Measurements from ENCODE around the gene APBB2. TPM values are rescaled to one million over a fixed set of nuclear protein-coding genes. Genes with fewer than 3 reads are reported as not detected.

APBB2 gene
- total and polyA plus RNA-seq, 2 of the 8 experiments (the other 6 are each of a cell fraction or from before 2014, with no cell fraction given) = 58.7 to 59.4 TPM

- no peaks in the 10 kb centered on the region for H3K9me3 ChIP-seq (ENCODE audit: insufficient read depth in 2 of 2, low read depth in 1 of 2, low read length in 1 of 2)
- H3K9ac ChIP-seq (replicated peaks in 1 of 4; ENCODE audit: extremely low read depth in 1 of 4, low read depth in 3 of 4, low read length in 3 of 4) = no peak overlapping the region
- no peak overlapping the region for H3K18ac ChIP-seq (ENCODE audit: extremely low read depth, low read length)
- no peak overlapping the region for H2AFZ ChIP-seq (ENCODE audit: low read length)
- H2BK12ac ChIP-seq (ENCODE audit: low read depth, low read length) = no peak overlapping the region
- H3K79me2 ChIP-seq (ENCODE audit: control insufficient read depth in 1 of 2, insufficient read depth in 2 of 2, low read length in 2 of 2) = no peaks in the 10 kb centered on the region
- 84% methylated on average over 8 of the region's 8 CpGs; no CpG with 5 or more reads in 1 of the 2 experiments for WGBS, 2 experiments (ENCODE audit: extremely low coverage in 1 of 2, insufficient coverage in 1 of 2, insufficient read length in 1 of 2, insufficient replicate concordance in 2 of 2, low coverage in 1 of 2, low lambda C conversion rate in 2 of 2, missing lambda C conversion rate in 1 of 2)
- CTCF ChIA-PET (ENCODE audit: partially characterized antibody) = interaction anchor here (0.6 to 1.4 kb wide), 2 partner anchors 22 to 46 kb away, joined by 3 to 4 read pairs; no protein-coding TSS in a partner anchor
- no peak overlapping the region for H3K27ac ChIP-seq (ENCODE audit: low read depth, low read length)
- POLR2A ChIA-PET (ENCODE audit: partially characterized antibody) = interaction anchor here (1.0 to 1.6 kb wide), 2 partner anchors 12 to 24 kb away, joined by 3 read pairs; no protein-coding TSS in a partner anchor
- no peak overlapping the region for H4K8ac ChIP-seq (ENCODE audit: extremely low read depth, insufficient read depth, low read length)
- no peak overlapping the region for H2BK5ac ChIP-seq (ENCODE audit: low read depth, low read length)
- no peak overlapping the region for H4K91ac ChIP-seq (replicated peaks; ENCODE audit: insufficient read length, low read length)
- no peak overlapping the region for H3K4me3 ChIP-seq (ENCODE audit: extremely low read depth in 1 of 4, insufficient read depth in 2 of 4, low read depth in 3 of 4, low read length in 4 of 4)
- H3K27me3 ChIP-seq (replicated peaks in 1 of 4; ENCODE audit: control insufficient read depth in 3 of 4, extremely low read depth in 1 of 4, insufficient read depth in 3 of 4, low read length in 3 of 4) = no peaks in the 10 kb centered on the region
- no peak overlapping the region for H2BK120ac ChIP-seq (replicated peaks; ENCODE audit: low read depth, low read length)
- no peaks in the 10 kb centered on the region for H3K79me1 ChIP-seq (ENCODE audit: low read depth, low read length)
- no peak for FAIRE-seq
- no peak overlapping the region for H4K5ac ChIP-seq (ENCODE audit: insufficient read length, low read depth, low read length)
- H2AK5ac ChIP-seq (ENCODE audit: low read depth, low read length) = no peak overlapping the region
- no peak overlapping the region for H3K56ac ChIP-seq (replicated peaks; ENCODE audit: insufficient read length, low read depth, low read length)
- H3K14ac ChIP-seq (ENCODE audit: insufficient read length) = no peak overlapping the region
- no peak for DNase-seq (ENCODE audit: low read depth in 1 of 2, low spot score in 2 of 2)
- no peak overlapping the region for H2BK15ac ChIP-seq (ENCODE audit: low read length)
- peaks cover 0 to 6% (median under 1%) of the 10 kb centered on the region in 4 experiments; a peak in 3 of 7 replicates for H3K4me1 ChIP-seq (replicated peaks in 1 of 4; ENCODE audit: control insufficient read depth in 3 of 4, insufficient read depth in 4 of 4, low read length in 3 of 4)
- no peak overlapping the region for H2BK20ac ChIP-seq (ENCODE audit: low read length)
- H3K4me2 ChIP-seq (ENCODE audit: insufficient read depth in 1 of 2, low read depth in 2 of 2, low read length in 2 of 2) = no peak overlapping the region
- H3K4ac ChIP-seq (replicated peaks; ENCODE audit: insufficient read length, low read depth, low read length) = no peak overlapping the region
- no peaks in the 10 kb centered on the region for H3K23me2 ChIP-seq (ENCODE audit: low read depth, low read length)
- H3K23ac ChIP-seq (ENCODE audit: insufficient read length) = no peak overlapping the region
- H4K20me1 ChIP-seq (replicated peaks in 1 of 2; ENCODE audit: control insufficient read depth in 1 of 2, insufficient read depth in 2 of 2, low read length in 2 of 2) = no peaks in the 10 kb centered on the region
- no peaks in the 10 kb centered on the region for H3K36me3 ChIP-seq (ENCODE audit: control insufficient read depth in 2 of 4, insufficient read depth in 4 of 4, low read length in 3 of 4)
- no peak for TF ChIP-seq JUND (IDR thresholded peaks at IDR 0.05; ENCODE audit: low read length)
- TF ChIP-seq SAP30 (IDR thresholded peaks at IDR 0.05; ENCODE audit: insufficient read depth, insufficient replicate concordance, low read length) = no peak
- no peak for TF ChIP-seq SIRT6 (IDR thresholded peaks at IDR 0.05; ENCODE audit: low read length)
- TF ChIP-seq E2F6 (IDR thresholded peaks at IDR 0.05) = no peak
- TF ChIP-seq EP300 (IDR thresholded peaks at IDR 0.05; ENCODE audit: borderline replicate concordance in 1 of 2, low read depth in 2 of 2, low read length in 2 of 2) = no peak
These were observed 260.2 kb downstream of the APBB2 start for GRCh38 chr4:40954088-40954668.

All from H1 (cell line).